Stomach (tissue), 4 donors: ENCODE data around the gene MRPS6.

Experiments
- CTCF ChIP-seq, 7 experiments: fragments of 450-650 bp in 4 of 7; fragments of 200-600 bp in 3 of 7; sonication (generic) in 3 of 7; IDR thresholded peaks; one replicate each; pipeline ENCODE4 v1.5.1; 2016 to 2019; ENCODE audit warnings: antibody characterized with exemption in 7 of 7, control low read depth in 2 of 7, mild to moderate bottlenecking in 1 of 7
- EP300 ChIP-seq: sonication (generic); formaldehyde crosslinking; IDR thresholded peaks from one replicate; pipeline ENCODE4 v1.6.1; 2017; ENCODE audit warnings: antibody characterized with exemption
- POLR2A ChIP-seq, 4 donors: fragments of 450-650 bp; IDR thresholded peaks; one replicate each; pipeline ENCODE4 v1.6.1; 2016; ENCODE audit warnings: antibody characterized with exemption in 4 of 4, control low read depth in 2 of 4, mild to moderate bottlenecking in 1 of 4, moderate library complexity in 1 of 4
- POLR2AphosphoS5 ChIP-seq, 3 donors: sonication (generic); formaldehyde crosslinking; IDR thresholded peaks; one replicate each; pipeline ENCODE4 v1.6.1; 2016; ENCODE audit warnings: antibody characterized with exemption in 3 of 3

GRCh38 chr21:34180407-34180806 lies 107.0 kb downstream of the MRPS6 start:
- TF ChIP-seq CTCF (IDR thresholded peaks at IDR 0.05) (no peak), POLR2A (IDR thresholded peaks at IDR 0.05) (no peak), EP300 (no peak), POLR2AphosphoS5 (IDR thresholded peaks at IDR 0.05) (no peak)
